ENCODE results near the gene TMEM132A.

Gene TMEM132A

DNA sequence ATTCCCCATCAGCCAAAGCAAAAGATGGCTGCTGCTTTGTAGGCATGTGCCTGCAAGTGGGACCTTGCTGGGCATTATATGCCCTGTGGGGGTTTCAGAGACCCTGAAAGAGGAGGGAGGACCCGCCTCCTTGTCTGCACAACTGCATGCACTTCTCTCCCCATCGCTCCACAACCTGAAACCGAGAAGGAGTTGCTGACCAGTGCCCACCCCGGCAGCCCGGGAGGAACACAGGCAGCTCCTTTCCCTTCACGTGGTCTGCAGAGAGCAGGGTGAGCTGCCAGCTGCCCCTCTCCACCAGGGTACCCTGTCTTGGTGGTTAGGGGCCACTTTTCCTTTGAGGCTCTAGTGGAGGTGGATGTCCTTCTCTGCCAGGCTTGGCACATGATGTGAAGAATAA is 1.4 kb upstream of the TMEM132A start:
- no peak for DNase-seq

- DNase-seq, result no peak
Observed at GRCh38 chr11:60923326-60923725, 934 bp upstream of the TMEM132A start.

GRCh38 chr11:60923800-60924109 is 505 bp upstream of the TMEM132A start:
- no peak for DNase-seq

- DNase-seq, result no peak
Observed at GRCh38 chr11:60924906-60925853, 920 bp downstream of the TMEM132A start.

DNA sequence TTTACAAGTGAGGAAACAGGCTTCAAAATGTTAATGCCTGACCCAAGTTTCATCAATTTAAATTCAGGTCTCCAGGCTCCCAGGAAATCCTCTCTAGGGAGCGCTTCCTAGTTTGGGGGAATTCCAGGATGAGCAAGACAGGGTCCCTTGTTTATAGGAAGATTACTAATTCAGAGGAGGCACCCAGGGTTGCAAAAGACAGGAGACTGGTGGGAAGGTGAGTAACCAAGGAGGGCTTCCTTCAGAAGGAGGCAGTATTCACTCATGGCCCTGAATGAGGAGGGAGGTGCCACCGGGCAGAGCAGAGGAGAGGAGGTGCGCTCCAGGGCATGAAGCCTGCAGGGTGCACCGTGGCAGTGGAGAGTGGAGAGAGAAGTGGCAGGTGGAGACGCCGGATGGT is 1.6 kb downstream of the TMEM132A start:
- no peak for DNase-seq

- no peak for DNase-seq
Observed at GRCh38 chr11:60926500-60926899, 2.2 kb downstream of the TMEM132A start.

DNA sequence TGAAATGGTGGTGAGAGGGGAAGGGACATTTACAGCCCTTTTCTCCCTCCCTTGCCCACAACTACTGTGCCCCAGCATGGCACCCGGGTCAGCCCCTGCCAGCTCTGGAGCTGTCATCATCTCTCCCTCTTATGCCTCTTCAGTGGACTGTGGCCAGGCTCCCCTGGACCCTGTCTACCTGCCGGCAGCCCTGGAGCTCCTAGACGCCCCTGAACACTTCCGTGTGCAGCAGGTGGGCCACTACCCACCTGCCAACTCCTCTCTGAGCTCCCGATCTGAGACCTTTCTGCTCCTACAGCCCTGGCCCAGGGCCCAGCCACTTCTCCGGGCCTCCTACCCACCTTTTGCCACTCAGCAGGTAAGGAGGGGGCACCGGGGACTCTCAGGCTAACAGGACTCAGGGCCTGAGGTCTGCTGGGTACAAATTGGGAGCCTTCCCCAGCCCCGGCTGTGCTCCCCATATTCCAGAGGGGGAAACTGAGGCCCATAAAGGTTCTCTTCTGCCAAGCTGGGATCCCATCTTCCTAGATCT is 2.9 kb downstream of the TMEM132A start:
- DNase-seq, result no peak

DNA sequence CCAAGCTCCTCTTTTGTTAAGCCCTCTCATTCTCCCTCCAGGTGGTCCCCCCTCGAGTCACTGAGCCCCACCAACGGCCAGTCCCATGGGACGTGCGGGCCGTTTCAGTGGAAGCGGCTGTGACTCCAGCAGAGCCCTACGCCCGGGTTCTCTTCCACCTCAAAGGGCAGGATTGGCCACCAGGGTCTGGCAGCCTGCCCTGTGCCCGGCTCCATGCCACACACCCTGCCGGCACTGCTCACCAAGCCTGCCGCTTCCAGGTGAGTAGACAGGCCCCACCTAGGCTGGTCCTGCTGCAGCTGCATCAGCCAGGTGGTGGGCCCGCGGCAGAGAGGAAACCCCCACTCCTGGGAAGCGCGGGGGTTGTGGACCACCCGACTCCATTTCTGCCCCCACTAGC is 3.3 kb downstream of the TMEM132A start:
- DNase-seq, result no peak

GRCh38 chr11:60928563-60929001 is 4.3 kb downstream of the TMEM132A start:
- DNase-seq, result no peak

DNA sequence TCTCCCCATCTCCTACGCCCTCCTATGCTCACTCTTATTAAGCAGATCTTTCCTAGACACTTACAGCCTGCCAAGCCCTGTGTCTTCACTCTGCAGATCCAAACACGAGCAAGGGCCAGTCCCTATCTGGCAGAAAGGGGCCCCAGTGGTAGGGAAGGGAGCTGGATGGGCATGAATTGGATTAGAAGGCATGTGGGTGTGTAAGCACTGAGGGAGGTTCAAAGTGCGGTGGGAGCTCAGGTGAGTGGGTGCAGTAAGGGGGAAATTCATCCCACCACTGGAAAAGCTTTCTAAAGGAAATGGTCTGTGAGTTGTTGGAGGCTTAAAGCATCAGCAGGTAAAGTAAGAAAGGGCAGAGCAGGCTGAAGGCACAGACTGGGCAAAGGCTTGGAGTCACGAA is 5.5 kb downstream of the TMEM132A start:
- DNase-seq, result no peak

DNA sequence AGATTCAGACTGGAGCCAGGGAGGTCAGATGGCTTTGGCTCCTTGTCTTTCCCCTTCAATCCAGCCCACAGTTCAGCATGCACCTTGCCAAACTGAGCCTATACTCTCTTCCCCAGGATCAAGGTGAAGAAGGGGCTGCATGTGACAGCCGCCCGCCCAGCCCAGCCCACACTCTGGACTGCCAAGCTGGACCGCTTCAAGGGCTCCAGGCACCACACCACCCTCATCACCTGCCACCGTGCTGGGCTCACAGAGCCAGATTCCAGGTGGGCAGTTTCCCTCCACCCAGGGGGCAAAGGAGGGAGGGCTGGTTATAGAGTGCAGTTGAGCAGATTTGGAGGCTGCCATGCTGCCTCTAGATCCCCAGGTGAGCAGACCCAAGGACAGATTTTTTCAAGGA is 6.1 kb downstream of the TMEM132A start:
- DNase-seq, result no peak

GRCh38 chr11:60931917-60932316 is 7.7 kb downstream of the TMEM132A start:
- no peak for DNase-seq

GRCh38 chr11:60932605-60933356 is 8.5 kb downstream of the TMEM132A start:
- no peak for DNase-seq

- DNase-seq, result no peak
Observed at GRCh38 chr11:60933416-60934123, 9.3 kb downstream of the TMEM132A start.

DNA sequence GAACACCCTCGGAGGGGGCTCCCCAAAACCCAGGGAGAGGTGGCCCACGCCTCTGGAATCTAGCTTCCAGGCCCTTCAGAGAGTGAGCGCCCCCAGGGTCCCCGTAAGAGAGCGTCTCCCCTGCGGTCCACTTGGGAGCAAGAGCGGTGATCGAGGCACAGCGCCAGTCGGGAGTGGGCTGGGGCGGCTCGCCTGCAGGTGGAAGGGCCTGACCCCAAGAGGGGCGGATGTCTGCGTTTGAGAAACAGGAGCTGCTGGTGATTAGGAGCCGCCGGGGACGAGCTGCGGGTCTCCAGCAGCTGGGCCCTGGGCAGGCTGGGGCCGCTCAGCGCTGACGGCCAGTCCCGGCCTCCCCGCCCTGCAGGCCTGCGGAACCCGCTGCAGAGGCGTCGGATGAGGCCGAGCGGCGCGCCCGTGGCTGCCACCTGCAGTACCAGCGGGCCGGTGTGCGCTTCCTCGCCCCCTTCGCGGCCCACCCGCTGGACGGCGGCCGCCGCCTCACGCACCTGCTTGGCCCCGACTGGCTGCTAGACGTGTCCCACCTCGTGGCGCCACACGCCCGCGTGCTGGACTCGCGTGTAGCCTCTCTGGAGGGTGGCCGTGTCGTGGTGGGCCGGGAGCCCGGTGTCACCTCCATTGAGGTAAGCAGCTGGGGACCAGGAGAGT is 10.0 kb downstream of the TMEM132A start:
- no peak for DNase-seq

DNA sequence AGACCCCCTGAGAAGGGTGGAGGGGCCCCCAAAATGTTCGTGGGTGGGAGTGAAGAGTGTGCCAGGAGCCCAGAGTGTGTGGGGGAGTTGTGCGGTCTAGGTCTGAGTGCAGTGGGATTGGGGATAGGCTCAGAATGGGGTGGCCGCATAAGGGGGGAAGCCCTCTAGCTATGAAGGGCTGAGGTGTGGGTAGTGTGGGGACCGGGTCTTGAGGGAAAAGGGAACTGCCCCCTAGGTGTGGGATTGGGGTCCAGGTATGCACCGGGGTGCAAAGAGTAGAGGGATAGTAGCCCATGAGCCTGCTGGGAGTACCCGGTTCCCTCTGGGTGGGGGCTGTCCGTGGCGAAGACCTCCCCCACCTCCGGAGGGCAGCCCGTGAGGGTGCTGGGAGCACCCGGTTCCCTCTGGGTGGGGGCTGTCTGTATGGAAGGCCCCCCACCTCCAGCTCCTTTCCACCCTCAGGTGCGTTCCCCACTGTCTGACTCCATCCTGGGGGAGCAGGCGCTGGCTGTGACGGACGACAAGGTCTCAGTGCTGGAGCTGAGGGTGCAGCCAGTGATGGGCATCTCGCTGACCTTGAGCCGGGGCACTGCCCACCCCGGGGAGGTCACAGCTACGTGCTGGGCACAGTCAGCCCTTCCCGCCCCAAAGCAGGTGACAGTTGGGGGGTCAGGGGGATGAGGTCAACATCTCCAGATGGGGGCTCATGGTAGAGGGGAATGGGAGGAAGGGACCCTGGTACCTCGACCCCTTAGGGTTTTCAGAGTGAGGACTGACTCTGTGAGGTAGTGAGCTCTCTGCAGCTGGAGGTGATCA is 10.7 kb downstream of the TMEM132A start:
- DNase-seq, result no peak

GRCh38 chr11:60935676-60936442 is 11.6 kb downstream of the TMEM132A start:
- no peak for DNase-seq

- no peak for DNase-seq
Observed at GRCh38 chr11:60936467-60937143, 12.3 kb downstream of the TMEM132A start.

- DNase-seq, result no peak
Observed at GRCh38 chr11:60937144-60937527, 12.9 kb downstream of the TMEM132A start.

DNA sequence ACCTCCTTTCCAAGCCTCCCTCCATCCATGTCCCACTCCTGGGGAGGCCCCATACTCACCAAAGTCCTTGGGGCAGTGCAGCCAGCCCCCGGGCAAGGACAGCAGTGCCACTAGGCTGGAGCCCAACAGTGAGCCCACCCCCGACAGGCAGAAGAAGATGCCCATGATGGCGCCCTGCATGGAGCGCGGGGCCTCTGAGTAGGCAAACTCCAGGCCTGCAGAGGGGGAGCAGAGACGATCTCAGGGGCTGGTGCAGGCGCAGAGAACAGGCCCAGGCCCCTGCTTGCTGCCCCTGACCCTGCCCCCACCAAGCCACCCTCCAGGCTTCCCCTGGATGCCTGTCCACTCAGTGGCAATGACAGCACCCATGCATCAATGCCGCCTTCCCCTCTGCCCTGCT is 13.6 kb downstream of the TMEM132A start:
- no peak for DNase-seq
